NOMO-1 treated with DMSO at 0.1 percent for 48 hours (cell line): ENCODE results near the gene DNAJC24.
"Not testable (repeated sequence)": the region's sequence is repeated elsewhere in the genome, so short reads cannot be mapped to it uniquely, and the experiment has no call there.

Experiments
- DNase-seq: peaks from one replicate; lab custom pipeline; 2025; ENCODE audit not compliant: unreplicated experiment; lab: John Stamatoyannopoulos, UW

The DNAJC24 gene

GRCh38 chr11:31369348-31370329 lies at the start of gene DNAJC24, which contains the start of gene DCDC1:
TSS of gene DNAJC24 (plus strand) at chr11:31369860. CDS start at chr11:31370749, 889 bp downstream.
TSS of gene DCDC1 (minus strand) at chr11:31369739. CDS start at chr11:31328280, 41,459 bp downstream.
- DNase-seq = peak; percentile 90

GRCh38 chr11:31321494-31321893 lies 48.2 kb upstream of the DNAJC24 start:
- not testable (repeated sequence) for DNase-seq

GRCh38 chr11:31323145-31323544 lies 46.5 kb upstream of the DNAJC24 start:
- DNase-seq = no peak

GRCh38 chr11:31325160-31325559 lies 44.5 kb upstream of the DNAJC24 start:
- DNase-seq = no peak

GRCh38 chr11:31326470-31327148 lies 43.1 kb upstream of the DNAJC24 start:
- no peak for DNase-seq

- DNase-seq = no peak
These were observed 42.2 kb upstream of the DNAJC24 start for GRCh38 chr11:31327417-31327816.

- no peak for DNase-seq
These were observed 41.0 kb upstream of the DNAJC24 start for GRCh38 chr11:31328697-31329096.

- DNase-seq = no peak
These were observed 31.9 kb upstream of the DNAJC24 start for GRCh38 chr11:31337806-31338205.

GRCh38 chr11:31340903-31341572 lies 28.6 kb upstream of the DNAJC24 start:
- peak; percentile 13 for DNase-seq

- no peak for DNase-seq
These were observed 18.5 kb upstream of the DNAJC24 start for GRCh38 chr11:31351168-31351567.

- no peak for DNase-seq
These were observed 14.5 kb upstream of the DNAJC24 start for GRCh38 chr11:31355131-31355530.

GRCh38 chr11:31355817-31356216 lies 13.8 kb upstream of the DNAJC24 start:
- no peak for DNase-seq

GRCh38 chr11:31361743-31362142 lies 7.9 kb upstream of the DNAJC24 start:
- no peak for DNase-seq

GRCh38 chr11:31366795-31367194 lies 2.9 kb upstream of the DNAJC24 start:
- DNase-seq = no peak

- no peak for DNase-seq
These were observed 6.2 kb downstream of the DNAJC24 start for GRCh38 chr11:31375879-31376278.

- DNase-seq = no peak
These were observed 13.5 kb downstream of the DNAJC24 start for GRCh38 chr11:31383116-31383515.

- no peak for DNase-seq
These were observed 17.7 kb downstream of the DNAJC24 start for GRCh38 chr11:31387379-31387778.

GRCh38 chr11:31397239-31397834 lies 27.7 kb downstream of the DNAJC24 start:
- peak; percentile 14 for DNase-seq

GRCh38 chr11:31404614-31405013 lies 35.0 kb downstream of the DNAJC24 start:
- no peak for DNase-seq

GRCh38 chr11:31408201-31408600 lies 38.5 kb downstream of the DNAJC24 start:
- DNase-seq = no peak

- no peak for DNase-seq
These were observed 43.3 kb downstream of the DNAJC24 start for GRCh38 chr11:31412946-31413345.
